Measurements from ENCODE around the gene OPRL1.
"Not testable (repeated sequence)": the region's sequence is repeated elsewhere in the genome, so short reads cannot be mapped to it uniquely, and the experiment has no call there.

Gene OPRL1

DNA sequence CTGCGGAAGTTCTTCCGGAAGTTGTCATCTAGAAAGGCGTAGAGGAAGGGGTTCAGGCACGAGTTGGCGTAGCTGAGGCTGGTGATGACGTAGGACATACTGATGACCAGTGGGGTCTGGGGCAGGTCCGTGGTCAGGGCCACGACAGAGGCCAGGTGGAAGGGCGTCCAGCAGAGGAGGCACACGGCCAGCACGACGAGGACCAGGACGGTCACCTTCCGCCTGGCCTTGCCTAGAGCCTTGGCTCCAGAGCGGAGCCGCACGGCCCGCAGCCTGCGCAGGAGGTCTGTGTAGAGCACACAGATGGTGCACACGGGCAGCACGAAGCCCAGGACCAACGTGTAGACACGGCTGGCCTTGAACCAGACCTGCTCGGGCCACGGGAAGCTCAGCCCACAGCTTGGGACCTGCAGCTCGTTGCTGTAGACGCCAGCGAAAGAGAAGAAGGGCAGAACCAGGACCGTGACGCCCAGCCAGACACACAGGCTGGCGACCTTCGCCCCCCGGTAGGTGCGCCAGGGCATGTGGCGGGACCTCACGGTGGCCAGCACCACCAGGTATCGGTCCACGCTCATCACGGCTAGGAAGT, 26.1 kb downstream of the OPRL1 start:
- DNase-seq, result no peak

DNA sequence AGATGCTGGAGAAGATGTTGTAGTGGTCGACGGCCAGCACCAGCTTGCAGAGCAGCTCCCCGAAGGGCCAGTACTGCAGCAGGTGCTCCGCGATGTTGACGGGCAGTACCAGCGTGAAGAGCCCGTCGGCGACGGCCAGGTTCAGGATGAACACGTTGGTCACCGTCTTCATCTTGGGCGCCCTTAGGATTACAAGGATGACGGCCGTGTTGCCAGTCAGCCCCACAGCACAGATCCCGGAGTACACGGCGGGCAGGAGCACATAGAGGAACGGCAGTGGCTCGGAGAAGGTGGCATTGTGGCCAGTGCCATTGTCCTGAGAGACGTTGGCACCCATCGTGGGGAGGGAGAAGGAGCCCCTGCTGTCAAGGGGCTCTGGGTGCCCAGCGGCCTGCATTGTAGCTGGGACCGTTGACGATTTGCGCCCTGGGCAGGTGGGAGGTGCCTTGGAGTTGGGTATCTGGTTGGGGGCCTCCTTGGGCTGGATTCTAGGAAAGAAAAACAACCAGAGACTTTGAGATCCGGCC, 26.6 kb downstream of the OPRL1 start:
- no peak for DNase-seq

- DNase-seq, result peak; percentile 56
These were observed 27.3 kb downstream of the OPRL1 start, which contains the start of gene NPBWR2 for GRCh38 chr20:64106981-64107735. NPBWR2 (minus strand) TSS chr20:64107565; CDS start chr20:64106831, 734 bp downstream.

GRCh38 chr20:64107736-64108457, 28.0 kb downstream of the OPRL1 start:
- peak; percentile 79 for DNase-seq

DNA sequence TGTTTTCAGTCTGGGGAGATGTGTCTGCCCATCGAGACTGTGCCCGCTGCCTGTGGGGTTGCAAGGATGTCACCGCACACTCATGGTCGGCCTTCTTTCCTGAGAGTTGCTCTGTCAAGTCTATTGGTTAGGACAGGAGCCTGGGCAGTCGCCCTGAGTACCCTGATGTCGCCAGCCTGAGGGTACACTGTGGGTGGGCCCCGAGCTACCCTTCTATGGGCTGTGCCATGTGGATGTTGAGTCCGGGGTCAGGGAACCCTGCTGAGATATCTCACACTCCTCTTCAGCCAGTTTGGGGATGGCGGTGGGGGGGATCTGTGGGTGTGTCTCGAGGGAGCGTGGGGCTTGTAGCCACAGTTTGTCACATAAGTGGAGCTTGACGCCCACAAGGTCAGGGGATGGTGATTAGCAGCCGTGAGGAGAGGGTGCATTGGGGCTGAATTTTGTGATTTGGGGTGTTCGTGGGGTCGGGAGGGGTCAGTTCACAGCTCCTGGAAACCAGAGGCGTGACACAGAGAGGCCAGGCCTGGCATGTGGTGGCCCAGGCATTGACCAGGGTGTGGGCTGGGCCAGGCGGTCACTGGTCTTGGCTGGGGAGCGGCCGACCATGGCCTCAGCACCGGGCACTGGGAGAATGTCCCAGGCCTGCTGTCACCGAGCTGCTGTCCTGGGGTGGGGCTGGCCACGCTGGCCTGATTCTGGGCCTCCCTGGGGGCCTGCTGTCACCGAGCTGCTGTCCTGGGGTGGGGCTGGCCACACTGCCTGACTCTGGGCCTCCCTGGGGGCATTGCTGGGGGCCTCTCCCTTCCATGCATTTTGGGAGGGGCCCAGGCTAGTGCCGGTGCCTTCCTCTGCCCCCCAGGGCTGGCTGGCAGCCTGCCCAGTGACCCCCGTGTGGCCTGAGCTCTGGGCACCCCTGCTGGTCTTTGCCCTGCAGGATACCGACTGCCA, 29.1 kb downstream of the OPRL1 start:
- DNase-seq, result no peak

DNA sequence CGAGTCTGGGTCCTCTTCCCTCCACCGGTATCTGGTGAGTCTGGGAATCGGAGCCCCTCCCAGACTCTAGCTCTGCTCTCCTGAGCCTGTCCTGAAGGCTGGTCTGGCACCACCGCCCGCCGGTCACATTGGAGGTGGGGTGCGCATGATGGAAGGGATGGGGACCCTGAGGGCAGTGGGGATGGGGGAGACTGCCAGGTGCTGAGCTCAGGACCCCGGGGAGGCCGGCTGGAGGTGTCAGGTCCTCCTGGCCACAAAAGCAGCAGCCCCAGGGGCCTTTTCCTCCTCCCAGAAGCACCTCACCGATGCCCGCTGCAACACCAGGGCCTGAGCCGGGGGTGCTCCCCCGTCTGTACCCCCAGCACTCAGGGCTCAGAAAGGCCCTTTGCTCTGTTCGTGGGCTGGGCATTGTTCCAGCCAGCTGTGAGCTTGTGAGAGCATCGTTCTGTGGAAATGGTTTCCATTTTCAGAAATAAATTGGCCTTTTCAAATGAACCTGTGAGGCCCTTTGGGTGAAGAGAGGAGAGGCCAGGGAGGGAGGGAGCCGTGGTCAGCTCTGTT, 30.0 kb downstream of the OPRL1 start:
- DNase-seq, result no peak

GRCh38 chr20:64110411-64111068, 30.7 kb downstream of the OPRL1 start:
- DNase-seq, result no peak

DNA sequence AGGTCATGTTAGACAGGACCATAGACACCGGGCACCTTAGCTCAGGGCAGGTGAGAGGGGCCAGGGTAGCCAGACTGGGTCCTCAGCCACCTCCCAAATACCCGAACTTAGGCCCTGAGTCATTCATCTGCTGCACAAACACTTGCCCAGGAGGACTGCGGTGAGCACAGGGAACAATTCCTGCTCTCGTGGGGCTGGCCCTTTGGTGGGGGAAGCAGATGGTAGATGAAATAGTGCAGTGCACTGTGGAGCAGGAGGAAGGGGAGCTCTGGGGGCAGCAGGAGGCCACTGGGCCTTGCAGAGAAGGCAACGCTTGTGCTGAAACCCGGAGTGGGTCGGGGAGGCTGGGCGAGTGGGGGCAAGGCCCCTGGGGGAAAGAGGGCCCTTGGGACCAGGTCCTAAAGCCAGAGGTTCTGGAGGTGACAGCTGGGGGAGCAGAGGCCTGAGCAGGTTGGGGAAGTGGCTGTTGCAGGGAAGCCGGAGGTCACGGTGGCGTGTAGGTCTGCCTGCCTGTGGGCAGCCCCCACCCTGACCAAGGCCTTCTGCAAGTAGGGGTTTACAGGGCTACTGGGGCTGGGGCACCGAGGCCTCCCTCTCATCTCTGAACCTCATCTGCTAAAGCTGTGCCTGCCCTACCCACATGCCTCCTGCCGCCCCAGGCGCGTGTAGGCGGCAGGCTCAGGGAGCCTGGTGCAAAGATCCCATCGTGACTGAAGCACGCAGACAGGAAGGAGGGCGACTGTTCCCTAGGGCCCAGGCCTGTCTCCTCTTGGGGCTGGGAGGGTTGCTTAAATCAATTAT, 32.2 kb downstream of the OPRL1 start:
- peak; percentile 46 for DNase-seq

- DNase-seq, result no peak
These were observed 33.0 kb downstream of the OPRL1 start for GRCh38 chr20:64112691-64113443.

GRCh38 chr20:64113444-64113775, 33.5 kb downstream of the OPRL1 start:
- DNase-seq, result no peak

GRCh38 chr20:64113796-64114355, 34.0 kb downstream of the OPRL1 start:
- no peak for DNase-seq

DNA sequence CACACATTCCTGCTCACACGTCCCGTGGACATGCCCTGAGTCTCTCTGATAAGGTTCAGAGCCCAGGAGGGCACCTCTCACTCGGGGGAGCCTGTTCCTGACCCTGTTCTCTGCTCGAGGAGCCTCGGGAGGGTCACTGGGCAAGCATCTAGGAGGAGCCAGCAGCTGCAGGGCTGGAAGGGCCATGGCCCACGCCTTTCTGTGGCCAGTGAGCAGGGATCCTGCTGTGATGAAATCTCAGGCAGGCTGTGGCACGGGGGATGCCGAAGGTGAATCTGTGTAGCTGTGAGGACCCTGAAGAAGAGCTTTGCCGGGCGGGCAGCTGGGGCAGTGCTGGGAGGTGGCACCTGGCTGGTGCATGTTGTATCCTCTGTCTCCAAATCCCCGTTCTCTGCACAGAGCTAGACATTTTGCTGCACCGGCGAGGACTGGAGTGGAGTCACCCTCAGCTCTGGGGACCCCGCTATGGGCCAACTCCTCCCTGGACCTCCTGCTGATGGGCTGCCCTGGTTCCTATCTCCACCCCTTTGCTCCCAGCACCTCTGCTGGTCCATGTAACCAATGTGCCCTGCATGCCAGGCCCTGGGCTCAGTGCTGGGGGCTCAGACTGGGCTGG, 34.6 kb downstream of the OPRL1 start:
- no peak for DNase-seq

DNA sequence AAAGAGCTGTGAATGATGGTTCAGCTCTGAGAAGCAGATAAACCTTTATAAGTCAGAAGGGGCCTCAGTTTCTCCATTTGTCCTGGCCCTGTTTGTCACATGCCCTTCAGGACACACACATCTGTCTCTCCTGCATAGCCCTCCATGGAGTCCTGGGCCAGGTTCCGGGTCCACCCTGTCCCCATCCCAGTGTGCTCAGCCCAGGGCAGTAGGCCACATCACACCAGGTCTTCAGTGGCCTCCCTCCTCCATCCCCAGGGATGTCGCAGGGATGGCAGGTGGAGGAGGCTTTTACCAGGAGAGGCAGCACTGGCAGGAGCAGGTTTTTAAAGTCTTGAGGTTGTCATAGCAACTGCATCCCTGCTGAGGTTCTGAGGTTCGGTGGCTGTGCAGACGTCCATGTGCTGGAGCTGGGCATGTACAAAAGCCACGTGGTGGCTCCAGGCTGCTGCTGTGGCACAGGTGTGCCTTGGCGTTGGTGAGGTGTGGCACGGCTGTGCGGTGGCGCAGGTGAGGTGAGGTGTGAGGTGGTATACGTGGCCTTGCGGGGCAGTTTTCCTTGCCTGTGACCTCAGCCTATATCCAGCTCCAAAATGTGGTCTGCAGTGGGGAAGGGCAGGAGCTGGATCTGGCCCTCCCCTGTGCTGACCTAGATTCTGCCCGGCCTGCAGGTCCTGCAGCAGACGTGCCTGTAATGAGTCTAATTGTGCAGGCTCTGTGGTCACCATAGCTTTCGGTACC, 35.5 kb downstream of the OPRL1 start:
- DNase-seq, result no peak

DNA sequence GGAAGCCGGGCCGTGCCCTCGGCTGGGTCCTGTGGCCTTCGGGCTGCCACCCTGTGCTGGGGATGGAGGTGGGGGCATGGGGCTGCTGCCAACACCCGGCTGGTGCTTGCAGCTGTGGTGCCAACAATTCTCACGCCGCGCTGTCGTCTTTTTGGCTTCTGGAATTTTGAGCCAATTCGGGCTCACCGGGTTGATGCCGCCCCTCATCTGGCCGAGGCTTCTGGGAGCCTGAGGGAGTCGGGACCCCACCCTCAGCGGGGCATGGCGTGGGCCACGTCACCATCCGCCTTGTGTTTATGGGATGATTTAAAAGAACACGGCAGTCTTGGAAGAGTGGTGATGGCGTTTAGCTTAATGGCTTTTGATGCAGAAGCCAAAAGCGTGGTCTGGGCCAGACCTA, 36.1 kb downstream of the OPRL1 start:
- DNase-seq, result no peak

DNA sequence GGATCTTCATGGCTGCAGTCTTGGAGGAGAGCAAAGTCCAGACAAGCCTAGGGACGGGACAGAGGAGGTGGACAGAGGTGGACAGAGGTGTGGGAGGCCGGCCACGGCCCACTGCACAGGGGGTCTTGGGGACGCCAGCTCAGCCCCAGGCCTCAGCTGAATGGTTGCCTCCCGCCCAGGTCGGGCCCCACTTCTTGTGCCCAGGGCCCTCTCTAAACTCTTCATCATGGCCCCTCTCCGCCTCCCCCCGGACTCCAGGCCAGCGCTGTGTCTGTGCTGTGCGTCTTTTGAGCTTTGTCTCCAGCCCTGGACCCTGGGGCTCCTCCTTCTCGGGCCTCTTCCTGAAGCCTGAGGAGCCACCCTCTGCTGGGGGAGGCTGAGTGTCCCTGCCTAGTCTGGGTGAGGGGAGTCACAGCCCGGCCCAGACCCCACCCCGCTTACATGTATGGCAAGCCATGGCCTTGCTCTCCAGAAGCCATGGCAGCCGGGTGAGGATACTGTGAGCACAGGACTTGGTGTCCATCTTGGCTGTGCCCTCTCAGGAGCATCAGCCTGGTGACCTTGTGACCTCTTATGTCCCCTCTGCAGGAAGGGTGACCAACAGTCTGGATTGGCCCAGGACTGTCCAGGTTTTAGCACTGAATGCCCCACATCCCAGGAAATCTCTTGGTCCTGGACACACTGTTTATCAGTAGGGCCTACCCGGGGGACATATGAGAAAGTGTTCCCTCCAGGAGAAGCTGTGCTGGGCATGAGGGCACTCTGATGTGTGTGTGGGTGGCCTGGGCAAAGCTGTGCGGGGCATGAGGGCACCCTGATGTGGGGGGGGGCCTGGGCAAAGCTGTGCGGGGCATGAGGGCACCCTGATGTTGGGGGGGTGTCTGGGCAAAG, 36.9 kb downstream of the OPRL1 start:
- DNase-seq, result no peak

- DNase-seq, result not testable (repeated sequence)
These were observed 37.5 kb downstream of the OPRL1 start for GRCh38 chr20:64117432-64117777.

DNA sequence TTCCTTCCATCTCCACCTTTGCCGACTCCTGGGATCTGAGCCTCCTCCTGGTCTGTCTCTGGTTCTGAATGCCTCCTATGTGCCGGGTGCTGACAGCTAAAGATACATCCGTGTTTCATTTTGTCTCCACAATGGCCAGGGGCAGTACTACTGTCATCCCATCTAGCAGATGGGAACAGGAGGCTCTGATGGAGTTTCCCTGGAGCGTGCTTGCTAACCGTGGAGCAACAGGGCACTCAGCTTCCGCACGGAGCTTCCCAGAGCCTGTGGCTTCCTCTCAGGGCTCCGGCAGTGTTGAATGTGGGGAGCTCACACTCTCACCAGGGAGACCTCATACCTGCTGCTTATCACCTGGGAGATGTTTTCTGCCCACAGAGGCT, 39.4 kb downstream of the OPRL1 start:
- no peak for DNase-seq

Data from hematopoietic multipotent progenitor cell treated with erythropoietin and hydrocortisone succinate and interleukin-3 and kit ligand, for 4 days (in vitro differentiated cells).